Kasumi-1 (cell line): ENCODE results near the gene FBXW8.

Experiments
- DNase-seq, 2 experiments: peaks; one replicate each; lab custom pipeline; 2025; lab: John Stamatoyannopoulos, UW

Gene FBXW8

GRCh38 chr12:116990971-116991966 is 80.5 kb downstream of the FBXW8 start:
- DNase-seq, result no peak

GRCh38 chr12:116996093-116996492 is 85.3 kb downstream of the FBXW8 start:
- DNase-seq, result no peak

GRCh38 chr12:116996621-116997020 is 85.9 kb downstream of the FBXW8 start:
- no peak for DNase-seq

DNA sequence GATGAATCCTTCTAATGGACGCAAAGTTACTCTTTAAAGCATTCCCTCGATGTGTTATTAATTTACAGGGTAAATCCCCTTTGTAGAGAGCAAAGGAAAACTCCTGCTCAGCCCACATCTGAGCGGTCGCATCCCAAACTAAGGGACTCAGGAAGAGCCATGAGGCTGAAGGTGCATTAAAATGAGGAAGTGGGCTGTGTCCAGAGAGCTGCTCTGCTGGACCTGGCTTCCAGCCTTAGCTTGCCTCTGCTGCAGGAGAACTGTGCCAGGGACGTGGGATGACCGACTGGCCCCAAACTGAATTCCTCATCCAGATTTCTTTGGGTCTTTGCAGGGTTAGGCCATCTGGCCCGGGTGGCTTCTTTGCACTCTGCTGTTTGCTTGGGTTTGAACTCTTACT is 88.3 kb downstream of the FBXW8 start:
- DNase-seq, result no peak

- DNase-seq, result no peak
Measured at GRCh38 chr12:117000316-117000715, 89.6 kb downstream of the FBXW8 start.

DNA sequence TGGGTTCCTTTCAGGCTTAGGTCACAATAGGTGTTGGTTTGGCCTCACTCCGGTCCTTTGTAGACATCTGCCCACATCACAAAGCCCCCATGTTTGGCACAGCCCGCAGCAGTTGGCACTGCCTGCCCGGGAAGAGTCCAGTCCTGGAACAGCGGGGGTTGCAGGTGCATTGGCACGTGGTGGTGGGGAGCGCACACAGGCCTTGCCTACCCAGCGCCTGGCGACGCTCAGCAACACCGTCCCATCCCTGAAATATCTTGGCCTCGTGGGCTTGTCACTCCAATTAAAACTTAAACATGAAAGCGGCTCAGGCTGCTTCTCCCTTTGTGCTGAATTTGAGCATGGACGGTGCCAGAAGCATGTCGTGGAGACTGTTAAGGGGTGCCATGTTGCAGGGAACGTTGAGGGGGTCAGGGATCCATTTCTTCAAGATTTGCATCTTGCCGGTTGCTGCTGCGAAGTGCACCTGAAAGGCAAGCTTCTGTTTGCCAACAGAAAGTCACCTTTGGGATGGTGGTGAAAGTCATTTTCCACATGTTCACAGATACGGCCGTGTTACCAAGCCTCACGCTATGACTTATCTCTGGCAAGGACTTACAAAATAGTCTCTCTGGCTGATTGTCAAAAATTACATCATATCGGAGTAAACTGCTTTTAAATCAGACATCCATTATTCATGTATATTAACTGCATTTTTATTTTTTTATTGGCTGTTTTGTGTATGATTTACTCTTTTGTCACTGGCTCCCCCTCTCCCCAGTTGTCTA is 91.5 kb downstream of the FBXW8 start:
- no peak for DNase-seq

GRCh38 chr12:117003883-117004404 is 93.2 kb downstream of the FBXW8 start:
- no peak for DNase-seq

- no peak for DNase-seq
Measured at GRCh38 chr12:117005417-117006046, 94.8 kb downstream of the FBXW8 start.

DNA sequence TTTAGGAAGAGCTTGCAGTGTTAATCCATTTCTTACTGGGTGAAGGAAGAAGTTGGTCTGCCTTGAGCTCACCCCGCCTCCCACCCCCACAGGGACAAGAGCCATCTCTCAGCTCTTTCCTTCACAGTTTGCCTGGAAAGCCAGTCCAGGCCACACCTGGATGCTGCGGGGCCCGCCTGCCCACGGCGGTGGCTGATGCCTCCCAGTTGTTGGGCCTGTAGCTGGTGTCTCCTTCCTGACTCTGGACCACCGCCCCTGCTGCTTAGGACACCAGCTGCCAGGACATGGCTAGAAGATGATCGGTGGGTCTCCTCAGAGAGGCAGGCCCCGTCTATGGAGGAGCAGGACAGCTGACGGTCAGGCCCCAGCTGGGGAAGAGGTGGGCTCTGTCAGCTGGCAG is 95.6 kb downstream of the FBXW8 start:
- no peak for DNase-seq

GRCh38 chr12:117007577-117007976 is 96.8 kb downstream of the FBXW8 start:
- no peak for DNase-seq

- DNase-seq, result no peak
Measured at GRCh38 chr12:117009759-117010158, 99.0 kb downstream of the FBXW8 start.

- no peak for DNase-seq
Measured at GRCh38 chr12:117010693-117011451, 100.1 kb downstream of the FBXW8 start.

- DNase-seq, result peak; percentile 2 to 18
Measured at GRCh38 chr12:117011988-117012805, 101.4 kb downstream of the FBXW8 start.

- DNase-seq, result no peak
Measured at GRCh38 chr12:117013726-117014125, 103.0 kb downstream of the FBXW8 start.

- DNase-seq, result no peak
Measured at GRCh38 chr12:117014342-117014887, 103.7 kb downstream of the FBXW8 start.

DNA sequence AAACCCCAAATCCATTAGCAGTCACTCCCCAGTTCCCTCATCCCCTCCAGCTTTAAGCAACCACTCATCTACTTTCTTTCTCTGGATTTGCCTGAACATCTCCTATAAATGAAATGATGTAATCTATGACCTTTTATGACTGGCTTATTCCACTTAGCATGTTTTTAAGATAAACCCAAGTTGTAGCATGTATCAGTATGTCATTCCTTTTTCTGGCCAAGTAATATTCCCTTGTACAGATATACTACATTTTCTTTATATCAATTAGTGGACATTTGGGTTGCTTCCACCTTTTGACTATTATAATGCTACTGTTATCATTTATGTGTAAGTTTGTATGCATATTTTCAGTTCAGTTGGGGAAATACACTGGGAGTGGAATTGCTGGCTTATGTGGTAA is 105.1 kb downstream of the FBXW8 start:
- no peak for DNase-seq

DNA sequence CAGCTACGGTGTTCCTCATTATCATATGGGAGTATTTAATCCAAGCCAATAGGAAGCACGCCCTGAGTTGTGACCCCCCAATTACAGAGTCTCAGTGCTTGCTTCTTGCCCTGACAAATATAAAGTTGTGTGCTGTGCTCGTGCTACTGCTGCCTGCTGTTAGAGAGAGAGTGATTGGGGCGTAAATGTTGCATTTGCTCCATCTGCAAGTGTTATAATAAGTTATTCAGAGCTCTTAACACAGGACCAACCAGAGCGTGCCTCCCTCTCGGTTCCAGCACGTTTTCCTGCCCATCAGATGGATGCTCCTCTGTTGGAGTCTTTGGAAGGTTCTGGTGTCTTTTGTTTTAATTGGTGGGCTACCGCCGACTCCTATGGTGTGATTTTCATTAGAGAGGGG is 107.1 kb downstream of the FBXW8 start:
- DNase-seq, result no peak

GRCh38 chr12:117018276-117018675 is 107.5 kb downstream of the FBXW8 start:
- no peak for DNase-seq

GRCh38 chr12:117018685-117019084 is 107.9 kb downstream of the FBXW8 start:
- no peak for DNase-seq

GRCh38 chr12:117019866-117020265 is 109.1 kb downstream of the FBXW8 start:
- no peak for DNase-seq
